ENCODE data around the gene DUS4L.

Gene DUS4L

DNA sequence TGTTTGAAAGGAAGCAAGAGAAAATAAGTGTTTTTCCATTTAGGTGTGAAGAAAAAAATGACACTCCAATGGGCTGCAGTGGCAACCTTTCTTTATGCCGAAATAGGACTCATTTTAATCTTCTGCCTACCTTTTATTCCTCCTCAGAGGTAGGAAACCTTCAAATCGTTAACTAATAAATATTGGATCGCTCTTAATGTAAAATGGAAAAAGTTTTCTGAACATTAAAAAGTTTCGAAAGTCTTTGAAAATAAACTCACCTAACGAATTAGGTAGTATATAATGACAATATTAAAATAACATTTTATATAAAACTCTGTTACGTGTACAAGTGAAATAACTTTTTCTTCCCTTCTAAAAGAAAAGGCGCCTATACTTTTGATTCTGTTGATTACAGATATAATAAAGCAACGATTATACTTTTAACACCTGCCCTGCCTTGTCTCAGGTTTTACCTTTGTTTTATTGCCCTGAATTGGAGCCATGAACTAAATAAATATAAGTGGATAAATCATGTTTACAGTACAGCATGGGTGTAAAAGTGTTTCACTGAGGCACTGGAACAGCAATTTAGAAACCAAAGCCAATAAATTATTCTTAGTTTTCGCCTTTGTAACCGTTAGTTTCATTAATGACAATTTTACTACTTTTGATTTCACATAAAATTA, 17.1 kb downstream of the DUS4L start:
- DNase-seq = no peak

DNA sequence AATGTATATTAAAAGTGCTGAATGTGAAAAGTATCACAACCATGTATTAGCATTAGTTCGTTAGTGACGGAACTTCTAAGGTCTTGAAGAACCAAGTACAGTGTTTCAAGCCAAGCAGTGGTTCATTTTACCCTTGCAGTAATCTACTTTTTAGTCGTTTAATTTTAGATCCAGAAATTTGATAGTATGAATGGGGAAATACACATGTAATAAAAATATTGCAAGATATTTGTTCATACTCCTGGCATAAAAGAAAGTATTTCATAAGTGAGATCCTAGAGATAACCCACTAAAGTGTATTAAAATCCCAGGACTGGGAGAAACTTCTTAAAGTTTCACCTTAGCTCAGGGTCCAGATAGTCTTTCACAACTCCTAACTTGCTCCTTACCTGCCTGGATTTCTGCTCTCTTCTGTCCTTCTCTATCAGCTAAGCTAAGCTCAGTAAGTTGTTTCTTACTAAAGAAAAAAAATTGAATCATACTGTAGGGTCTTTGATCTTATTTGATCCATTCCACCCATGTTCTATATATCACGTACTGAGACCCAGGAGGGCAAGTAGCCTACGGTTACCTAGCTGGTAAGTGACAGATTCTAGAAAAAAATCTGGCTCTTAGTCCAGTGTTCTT, 17.7 kb downstream of the DUS4L start:
- DNase-seq = no peak

DNA sequence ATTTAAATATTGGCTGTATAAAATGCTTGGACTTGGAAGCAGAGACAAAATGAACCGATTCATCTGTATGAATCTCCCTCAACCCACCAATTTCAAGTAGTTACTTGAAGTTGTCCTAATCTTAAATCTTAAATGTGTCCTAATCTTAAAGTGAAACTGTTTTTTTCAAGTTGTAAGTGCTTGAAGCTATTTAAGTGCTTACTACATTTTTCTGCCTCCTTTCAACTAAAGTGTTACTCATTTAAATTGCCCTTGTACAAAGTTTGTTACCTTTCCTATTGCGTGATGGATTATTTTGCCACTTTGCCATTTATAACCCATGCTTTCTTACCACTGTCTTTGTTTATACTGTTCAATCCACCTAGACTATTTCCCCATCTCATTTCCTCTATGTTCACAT, 19.1 kb downstream of the DUS4L start:
- DNase-seq = no peak

DNA sequence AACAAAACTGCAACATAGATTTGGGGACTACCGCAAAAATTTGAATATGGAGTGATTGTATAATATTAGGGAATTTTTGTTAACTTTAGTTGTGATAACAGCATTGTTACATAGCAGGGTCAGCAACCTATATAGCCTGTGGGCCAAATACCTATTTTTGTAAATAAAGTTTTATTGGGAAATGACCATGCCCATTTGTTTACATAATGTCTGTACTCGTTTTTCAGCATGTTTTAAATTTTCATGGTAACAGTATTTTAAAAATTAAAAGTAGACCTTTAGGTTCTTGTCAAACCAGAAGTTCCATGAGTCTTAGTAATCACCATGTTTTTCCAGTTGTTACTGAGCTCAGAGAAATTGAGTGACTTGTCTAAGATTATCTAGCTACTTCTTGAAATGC, 20.9 kb downstream of the DUS4L start:
- no peak for DNase-seq

DNA sequence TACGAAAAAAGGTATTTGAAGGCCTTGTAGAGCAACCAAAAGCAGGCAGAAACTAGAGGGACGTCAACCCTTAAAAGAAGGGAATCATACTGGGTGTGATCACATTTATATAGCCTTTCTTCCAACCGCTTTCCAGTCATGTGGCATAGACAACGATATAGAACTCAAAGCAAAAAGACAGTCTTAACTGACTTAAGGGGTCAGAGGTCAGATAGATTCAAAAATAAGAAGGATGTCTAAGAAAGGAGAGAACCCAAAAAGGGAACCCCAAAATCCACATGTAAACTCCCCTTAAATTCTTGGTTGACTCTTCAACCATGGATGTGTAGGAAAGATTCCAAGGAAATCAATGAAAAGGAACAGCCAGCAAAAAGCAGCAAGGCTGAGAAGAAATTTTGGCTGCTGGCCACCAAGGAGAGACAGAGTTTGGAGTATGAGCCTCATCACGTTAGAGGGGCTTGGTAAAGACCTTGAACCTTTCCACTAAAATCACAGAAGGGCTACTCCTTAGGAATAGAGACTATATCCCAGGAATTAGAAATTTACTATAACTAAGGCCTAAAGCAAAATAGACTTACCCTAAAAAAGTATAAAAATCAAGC, 24.9 kb downstream of the DUS4L start:
- no peak for DNase-seq

DNA sequence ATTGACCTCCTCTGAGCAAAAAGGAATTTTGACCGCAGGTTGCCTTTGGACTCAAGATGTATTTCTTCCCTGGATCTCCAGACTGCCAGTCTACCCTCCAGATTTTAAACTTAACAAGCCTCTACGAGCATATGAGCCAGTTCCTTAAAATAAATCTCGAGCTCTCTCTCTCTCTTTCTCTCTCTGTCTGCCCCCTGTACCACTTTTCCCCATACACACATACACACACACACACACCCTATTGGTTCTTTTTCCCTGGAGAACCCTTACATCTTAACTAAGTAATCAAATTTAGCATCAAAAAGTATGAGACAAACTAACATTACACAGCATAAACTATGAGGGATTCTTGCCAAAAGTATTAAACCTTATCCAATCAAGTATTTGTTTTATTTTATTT, 27.6 kb downstream of the DUS4L start:
- no peak for DNase-seq

DNA sequence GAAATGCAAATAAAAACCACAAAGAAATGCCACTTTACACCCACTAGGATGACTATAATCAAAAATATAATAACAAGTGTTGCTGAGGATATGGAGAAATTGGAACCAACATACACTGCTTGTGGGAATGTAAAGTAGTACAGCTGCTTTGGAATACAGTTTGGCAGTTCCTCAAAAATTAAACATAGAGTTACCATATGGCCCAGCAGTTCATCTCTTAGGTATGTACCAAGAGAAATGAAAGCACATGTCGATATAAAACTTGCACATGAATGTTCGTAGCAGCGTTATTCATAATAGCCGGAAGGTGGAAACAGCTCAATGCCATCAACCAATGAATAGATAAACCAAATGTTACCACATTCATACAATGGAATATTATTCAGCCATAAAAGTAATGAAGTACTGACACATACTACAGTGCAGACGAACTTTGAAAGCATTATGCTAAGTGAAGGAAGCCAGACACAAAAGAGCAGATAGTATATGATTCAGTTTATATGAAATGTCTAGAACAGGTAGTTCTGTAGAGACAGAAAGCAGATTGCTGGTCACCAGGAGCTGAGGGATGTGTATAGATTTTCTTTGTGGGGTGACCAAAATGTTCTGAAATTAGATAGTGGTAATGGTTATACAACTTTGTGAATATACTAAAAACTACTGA, 28.7 kb downstream of the DUS4L start:
- no peak for DNase-seq

DNA sequence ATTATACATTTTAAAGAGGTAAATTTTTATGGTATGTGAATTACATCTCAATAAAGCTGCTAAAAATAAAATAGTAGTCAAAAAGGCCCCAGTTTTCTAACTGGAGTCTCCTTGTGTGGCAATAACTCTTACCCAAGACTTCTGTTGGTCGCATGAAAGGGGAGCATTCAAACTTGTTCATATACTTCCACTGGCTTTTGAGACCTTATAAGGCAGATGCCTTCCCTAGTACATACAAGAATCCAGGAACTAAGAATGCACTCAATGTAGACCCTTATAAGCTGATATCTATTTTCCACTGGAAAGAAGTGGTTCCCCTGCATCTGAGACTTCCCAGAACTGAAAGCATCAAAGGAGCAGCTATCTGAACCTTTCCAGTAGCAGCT, 29.2 kb downstream of the DUS4L start:
- DNase-seq = no peak

DNA sequence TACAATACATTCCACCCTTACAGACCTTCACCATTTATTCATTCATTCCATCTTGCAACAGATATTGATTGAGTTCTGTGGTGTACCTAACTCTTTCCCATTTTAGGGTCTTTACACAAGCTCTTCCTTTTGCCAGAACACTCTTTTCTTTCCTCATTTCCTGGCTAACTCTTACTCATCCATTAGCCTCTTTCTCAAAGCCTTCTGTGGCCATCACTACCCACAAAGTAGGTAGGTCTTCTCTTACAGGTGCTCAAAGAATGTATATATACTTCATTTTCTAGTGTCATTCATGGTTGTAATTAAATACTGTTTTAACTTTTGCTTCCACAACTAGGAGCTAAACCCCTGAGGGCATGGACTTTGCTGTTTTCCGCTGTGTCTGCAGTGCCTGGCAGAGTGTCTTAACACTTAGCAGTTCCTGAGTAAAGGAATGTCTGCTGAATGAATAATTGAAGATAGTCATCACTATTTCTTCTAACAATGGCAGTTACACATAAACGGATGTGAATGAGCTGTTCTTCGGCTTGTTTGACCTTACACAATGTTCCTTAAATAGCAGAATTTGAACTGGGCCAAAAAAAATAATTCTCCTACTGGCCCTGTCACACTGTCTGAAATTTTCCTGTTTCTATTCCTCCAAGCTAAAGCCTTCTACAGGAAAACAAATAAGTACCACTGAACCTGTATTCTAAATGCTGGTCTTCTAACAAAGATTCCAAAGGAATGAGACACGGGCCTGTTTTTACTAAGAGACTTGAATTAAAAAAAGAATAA, 31.4 kb downstream of the DUS4L start:
- DNase-seq = no peak

DNA sequence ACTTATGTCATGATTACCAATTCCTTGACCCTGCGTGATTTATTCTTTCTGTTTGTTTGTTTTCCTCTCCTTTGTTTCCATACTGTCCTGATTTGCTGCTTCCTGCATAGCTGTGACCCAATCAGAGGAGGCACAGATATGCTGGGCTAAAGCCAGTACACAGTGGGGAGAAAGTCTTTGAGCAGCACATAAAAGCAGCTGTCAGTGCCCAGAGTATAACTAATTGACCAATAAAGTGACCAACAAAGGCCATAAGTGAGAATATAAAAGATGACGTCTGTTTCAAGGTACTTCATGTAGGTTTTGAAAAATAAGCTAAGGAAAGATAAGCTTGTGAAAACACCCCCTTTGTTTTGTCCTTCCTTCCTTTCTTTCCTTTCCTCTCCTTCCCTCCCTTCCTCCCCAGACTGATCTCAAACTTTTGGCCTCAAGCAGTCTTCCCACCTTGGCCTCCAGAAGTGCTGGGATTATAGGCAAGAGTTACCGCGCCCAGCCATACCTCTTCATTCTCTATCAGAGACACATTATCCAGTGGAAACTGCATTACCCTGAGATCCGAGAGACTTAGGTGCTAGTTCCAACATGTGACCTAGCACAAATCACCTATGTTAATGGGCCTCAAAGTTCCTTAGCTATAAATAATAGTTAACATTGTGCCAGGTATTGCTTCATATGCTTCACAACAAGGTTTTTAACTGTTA, 33.3 kb downstream of the DUS4L start:
- no peak for DNase-seq

DNA sequence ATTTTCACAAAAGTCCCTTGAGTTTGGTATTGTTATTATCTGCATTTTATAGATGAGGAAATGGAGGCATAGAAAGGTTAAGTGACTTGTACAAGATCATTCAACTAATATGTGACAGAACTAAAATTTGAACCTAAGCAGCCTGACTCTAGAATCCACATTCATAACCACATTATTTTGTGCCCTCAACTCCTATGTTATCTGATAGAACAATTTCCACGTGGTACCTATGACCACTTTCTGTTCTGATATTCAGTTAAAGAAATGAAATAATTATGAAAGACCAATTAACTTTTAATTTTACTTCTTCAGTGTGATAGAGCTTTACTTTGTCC, 33.8 kb downstream of the DUS4L start:
- DNase-seq = no peak

DNA sequence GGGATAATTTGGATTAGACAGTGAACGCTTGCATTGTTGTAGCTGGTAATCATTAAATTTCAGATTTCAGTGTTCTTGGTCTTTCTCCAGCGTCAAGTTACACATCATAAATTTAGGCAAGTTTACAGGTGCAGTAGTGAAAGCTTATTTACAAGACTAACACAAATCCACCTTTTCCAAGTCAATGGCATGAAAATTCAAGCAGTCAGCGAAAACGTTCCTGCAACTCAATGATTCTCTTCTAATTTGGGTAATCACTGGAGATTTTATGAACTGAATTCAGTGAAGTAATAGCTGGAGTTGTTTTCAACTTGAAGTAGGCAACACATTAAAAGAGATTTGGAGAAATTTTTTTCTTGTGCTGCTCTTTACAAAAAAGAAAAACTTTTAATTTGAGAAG, 34.2 kb downstream of the DUS4L start:
- DNase-seq = no peak

DNA sequence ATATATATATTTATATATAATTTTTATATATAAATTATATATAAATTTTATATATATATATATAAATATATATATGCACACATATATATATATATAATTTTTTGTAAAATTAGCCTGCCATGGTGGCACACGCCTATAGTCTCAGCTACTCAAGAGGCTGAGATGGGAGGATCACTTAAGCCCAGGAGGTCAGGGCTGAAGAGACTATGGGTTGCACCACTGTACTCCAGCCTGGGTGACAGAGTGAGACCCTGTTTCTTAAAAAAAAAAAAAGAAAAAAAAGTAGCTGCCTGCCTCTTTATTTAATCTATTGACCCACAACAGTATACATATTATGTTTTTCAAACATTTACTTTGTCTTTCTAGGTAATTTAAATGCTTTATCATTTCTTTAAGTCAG, 35.5 kb downstream of the DUS4L start:
- no peak for DNase-seq

DNA sequence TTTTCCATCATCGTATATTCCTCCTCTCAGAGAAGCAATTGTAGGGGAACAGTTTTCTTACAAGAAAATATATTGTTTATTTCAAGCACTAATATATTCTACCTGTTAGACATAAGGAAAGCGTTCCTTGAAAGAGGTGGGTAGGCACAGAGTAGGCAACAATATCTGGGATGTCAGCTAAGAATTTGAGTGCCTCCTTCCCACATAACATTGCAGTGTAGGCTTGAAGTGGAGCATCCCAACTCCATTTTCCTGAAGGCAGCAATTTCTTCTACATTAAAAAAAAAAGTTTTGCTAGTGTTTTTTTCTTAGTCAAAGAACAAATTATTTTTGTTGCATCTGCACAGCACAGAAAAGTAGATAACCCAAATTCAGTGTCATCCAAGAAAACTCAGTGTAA, 37.0 kb downstream of the DUS4L start:
- no peak for DNase-seq

DNA sequence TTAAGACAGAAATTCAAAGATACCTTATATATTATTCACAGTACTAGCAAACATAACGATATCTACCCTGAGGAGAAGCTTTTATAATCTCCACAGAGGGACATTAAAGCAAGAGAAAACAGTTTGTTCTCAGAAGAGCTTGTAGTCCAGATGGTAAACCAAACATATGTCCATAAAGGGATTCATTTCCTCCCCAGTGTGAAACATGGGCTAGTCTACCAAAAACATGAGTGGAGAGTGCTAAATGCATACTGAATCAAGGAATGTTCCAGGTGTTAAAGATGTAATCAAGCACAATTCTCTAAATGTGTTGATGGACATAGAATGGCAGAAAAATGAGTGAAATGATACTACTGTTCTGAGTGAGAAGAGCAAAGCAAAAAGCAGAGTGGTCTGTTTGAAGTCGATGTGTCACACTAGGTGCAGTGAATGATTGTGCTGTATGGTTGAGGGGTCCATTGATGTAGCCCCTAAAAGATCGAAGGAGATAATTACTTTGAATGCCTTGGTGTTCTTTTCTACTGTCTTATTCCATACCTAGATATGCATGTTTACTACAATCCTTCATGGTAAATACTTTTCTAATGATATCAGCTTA, 41.5 kb downstream of the DUS4L start:
- DNase-seq = no peak

DNA sequence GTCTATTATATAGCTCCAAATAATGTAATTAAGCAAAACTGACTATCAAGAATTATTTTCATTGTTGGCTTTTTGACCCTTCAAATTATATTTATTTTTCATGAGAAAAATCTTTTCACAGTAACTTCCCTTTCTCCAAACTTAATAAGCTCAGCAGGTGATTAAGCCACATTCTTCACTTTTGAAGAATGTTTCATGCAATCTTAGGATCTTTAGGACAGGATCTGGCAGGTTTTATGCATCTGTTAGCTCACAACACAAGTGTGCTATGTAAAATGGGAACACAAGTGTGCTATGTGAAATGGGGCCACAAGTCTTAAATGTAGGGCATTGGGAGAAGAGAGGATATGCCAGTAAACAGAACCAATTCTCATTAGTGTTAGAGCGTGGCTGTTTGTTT, 42.5 kb downstream of the DUS4L start:
- no peak for DNase-seq

DNA sequence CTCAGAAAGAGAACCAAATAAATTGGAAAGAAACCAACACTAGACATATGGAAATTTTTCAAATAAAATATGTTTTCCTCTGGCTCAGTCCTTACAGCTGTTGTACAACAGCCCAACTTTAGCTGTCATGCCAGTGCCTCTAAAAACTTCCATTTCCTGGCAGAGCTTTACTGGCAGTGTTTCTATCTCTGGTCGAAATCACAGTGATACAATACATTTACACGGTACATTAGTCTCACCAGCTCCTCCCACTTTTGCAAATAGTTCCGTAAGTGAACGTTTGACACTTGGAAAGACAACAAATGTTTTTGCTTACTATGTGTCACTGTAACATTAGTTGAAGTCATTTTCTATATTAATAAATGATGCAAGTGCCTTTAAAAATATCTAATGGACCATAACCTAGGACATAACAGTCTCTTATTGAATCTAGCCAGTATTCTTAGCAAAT, 46.1 kb downstream of the DUS4L start:
- DNase-seq = no peak

DNA sequence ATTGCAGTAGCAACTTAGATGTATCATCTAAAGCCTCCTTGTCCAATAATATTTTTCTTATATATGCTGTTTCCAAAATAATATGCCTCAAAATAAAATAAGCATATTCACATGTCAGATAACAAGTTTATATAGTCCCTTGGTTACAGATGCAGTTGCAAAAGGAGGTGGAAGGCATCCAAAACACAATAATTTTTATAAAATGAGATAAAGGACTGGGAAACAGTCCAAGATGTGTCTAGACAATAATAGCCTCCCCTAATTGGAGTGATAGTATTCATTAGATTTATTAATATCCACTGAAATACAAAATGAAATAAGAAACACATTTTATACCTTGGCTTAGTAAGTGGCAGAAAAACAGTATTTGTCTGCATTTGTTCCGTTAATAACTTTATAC, 46.6 kb downstream of the DUS4L start:
- DNase-seq = no peak

DNA sequence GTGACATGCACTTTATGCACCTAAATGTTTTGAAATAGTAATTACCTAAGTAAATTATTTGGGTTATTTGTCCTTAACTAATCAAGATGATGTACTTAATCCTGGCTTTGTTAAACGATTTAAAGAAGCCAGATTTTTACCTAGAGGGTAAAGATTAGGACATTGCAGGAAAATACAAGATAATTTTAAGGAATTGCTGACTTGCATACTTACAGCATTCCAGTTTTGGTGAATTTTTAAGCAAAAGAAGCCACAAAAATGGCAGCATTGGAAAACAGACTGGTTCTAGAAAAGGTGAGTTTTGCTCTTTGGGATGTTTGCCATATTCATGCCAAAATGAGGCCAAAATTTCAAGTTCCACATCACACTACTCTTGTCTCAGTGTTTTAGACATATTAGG, 49.7 kb downstream of the DUS4L start:
- DNase-seq = no peak

DNA sequence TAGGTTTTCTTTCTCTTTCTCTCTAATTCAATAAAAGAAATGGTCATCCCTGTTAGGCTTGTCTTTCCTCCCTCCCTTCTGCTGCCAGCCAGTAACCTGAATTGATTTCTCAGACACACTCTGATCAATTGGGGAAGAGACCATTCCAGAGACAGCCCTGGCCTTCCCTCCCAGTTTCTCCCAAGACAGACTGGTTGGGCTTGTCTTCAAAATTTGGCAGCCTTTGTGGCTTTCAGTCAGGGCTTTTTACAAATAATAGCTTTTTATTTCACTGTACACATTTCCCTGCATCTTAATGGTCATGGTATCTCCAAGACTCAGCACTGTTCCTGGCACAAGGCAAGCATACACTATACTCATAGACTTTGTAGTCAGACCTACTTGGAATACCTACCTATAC, 50.2 kb downstream of the DUS4L start:
- no peak for DNase-seq

DNA sequence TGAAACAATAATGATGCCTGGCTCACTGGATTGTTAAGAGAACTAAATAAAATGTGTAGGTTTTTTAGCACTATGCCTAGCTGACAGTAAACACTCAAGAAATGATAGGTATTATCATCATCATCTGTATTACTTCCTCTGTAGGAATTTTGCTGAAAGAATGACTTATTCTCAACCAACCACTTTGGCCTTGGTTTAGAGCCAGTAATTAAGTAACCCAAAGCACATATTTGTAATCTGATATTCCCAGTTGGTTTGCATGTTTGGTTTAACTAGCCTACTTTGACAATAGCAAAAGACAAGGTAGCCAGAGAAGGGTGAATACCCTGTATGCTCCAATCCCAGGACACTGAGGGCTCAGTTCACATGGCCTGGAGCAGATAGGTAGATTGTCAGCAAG, 50.7 kb downstream of the DUS4L start:
- DNase-seq = no peak

DNA sequence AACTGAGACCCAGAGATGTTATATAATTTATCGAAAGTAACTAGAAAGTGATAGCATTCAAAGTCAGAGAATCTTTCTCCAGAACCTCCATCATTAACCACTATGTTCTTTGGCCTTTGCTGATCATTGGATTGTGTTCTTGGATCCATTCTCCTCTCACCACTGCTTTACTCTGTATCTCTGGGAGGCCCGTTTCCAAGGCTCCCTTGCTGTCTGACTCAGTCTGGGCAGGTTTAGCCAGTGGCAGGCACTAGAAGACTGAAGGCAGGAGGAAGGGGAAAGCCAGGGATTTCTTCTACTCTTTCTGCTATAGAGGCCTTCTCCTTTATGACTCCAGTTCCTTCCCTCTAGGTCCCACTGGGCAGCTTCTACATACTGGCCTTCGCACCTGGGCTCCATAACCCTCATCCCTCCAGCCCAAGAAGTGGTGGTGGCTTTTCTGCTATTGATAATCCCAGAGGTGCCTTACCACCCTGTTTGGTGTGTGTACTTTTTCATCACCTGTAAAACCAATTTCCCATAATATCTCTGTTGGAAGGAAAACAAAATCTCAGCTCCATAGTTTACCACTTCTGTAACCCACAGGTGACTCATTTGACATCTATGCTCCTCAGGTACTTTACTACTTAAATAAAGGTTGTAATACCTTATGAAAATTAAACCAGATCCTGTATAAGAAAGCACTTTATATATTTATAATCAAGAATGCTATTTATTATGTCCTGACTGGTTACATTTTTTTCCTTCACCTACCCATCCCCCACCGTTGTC, 52.3 kb downstream of the DUS4L start:
- DNase-seq = no peak

Data from SHP77 treated with DMSO at 0.1 percent for 48 hours (cell line).